ENCODE results near the gene SLC39A8.
"Not testable (repeated sequence)": the region's sequence is repeated elsewhere in the genome, so short reads cannot be mapped to it uniquely, and the experiment has no call there.

The SLC39A8 gene
- 53.5 to 75.8 reads per million in 2 donors for total RNA-seq

- DNase-seq, result peak; percentile 62 to 98 (median 82)
Measured at GRCh38 chr4:102344954-102345794, at the start of gene SLC39A8. Gene SLC39A8, minus strand, starts transcription at chr4:102345482. Its CDS starts 820 bp downstream, at chr4:102344662.

GRCh38 chr4:102392033-102392744 lies 46.9 kb upstream of the SLC39A8 start:
- no peak for DNase-seq

- DNase-seq, result peak in 1 of 5 experiments; percentile 15
Measured at GRCh38 chr4:102390438-102390837, 45.2 kb upstream of the SLC39A8 start.

DNA sequence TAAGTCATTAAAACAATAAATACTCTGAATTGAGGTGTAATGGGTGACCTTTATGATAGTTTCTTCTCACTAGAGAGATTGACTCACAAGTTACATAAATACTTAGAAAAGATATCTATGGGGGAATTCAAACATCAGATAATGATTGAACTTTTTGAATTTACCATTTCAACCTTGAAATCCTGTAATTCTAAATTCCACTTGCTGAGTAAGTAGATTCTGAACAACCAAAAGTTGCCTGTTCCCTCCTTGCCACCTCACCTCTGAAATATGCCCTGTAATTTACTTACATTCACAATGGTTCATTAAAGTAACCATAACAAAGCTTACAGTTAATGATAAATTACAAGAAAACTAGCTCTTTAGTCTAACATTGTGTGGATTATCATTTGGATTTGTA lies 43.3 kb upstream of the SLC39A8 start:
- no peak for DNase-seq

- no peak for DNase-seq
Measured at GRCh38 chr4:102387552-102388150, 42.4 kb upstream of the SLC39A8 start.

DNA sequence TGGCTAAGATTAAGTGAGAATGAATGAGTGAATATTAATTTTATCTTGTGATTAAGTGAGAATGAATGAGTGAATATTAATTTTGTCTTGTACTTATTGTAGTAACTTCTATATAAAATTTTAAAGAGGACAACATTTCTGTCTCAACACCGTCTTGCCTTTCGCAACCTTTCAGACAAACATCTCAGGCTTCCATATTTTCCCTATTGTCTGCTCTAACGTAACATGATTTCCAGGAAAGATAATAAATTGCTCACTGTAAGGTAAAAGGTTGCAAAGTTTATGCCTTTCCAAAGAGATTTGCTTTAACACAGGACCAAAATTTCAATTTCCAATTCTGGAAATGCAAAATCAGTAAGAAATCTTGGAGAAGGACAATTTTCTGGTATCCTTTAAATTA lies 41.7 kb upstream of the SLC39A8 start:
- DNase-seq, result no peak

GRCh38 chr4:102380253-102380652 lies 35.0 kb upstream of the SLC39A8 start:
- DNase-seq, result not testable (repeated sequence)

GRCh38 chr4:102362922-102363432 lies 17.7 kb upstream of the SLC39A8 start:
- no peak for DNase-seq

DNA sequence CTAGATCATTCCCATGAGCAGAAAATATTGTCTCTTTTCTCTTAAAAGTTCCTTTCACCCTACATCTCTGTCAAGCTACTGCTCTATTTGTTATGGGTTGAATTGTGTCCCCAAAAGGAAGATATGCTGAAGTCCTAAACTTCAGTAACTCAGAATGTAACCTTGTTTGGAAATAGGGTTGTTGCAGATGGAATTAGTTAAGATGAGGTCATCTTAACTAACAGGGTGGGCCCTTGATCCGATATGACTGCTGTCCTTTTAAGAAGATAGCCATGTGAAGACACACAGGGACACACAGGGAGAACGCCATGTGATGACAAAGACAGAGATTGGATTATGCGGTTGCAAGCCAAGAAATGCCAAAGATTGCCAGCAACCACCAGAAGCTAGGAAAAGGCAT lies 12.8 kb upstream of the SLC39A8 start:
- no peak for DNase-seq

DNA sequence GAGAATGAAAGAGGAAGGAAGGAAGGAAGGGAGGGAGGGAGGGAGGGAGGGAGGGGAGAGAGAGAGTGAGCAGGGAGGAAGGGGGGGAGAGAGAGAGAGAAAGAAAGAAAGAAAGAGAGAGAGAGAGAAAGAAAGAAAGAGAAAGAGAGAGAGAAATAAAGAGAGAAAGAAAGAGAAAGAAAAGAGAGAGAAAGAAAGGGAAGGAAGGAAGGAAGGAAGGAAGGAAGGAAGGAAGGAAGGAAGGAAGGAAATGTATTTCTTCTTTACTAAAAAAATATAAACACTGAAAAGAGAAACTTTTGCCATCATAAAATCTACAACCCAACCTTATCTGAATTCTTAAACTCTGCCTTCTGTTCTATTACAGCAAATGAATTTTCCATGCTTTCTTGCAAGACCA lies 12.4 kb upstream of the SLC39A8 start:
- not testable (repeated sequence) for DNase-seq

- DNase-seq, result no peak
Measured at GRCh38 chr4:102356562-102357202, 11.4 kb upstream of the SLC39A8 start.

- DNase-seq, result no peak
Measured at GRCh38 chr4:102355748-102356147, 10.5 kb upstream of the SLC39A8 start.

- no peak for DNase-seq
Measured at GRCh38 chr4:102354671-102355454, 9.6 kb upstream of the SLC39A8 start.

DNA sequence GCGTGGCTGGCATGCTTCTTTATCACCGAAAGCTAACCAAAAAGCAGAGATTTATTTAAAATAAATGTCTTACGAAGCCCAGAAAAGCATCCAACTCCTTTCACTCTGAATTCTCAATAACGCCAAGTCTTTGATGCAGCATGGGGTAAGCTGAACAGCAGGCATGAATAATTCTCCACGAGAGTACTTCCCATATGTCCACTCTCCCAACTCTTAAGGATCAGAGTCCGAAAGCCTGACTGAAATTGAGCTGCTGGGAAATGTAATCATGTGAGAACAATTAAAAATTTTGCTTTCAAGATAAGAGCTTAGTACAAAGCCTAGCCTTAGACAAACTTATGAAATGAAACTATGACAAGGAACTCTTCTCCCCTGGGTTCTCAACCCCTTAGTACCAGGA lies 7.5 kb upstream of the SLC39A8 start:
- no peak for DNase-seq

GRCh38 chr4:102350634-102351033 lies 5.4 kb upstream of the SLC39A8 start:
- DNase-seq, result no peak

- DNase-seq, result no peak
Measured at GRCh38 chr4:102348701-102349100, 3.4 kb upstream of the SLC39A8 start.

DNA sequence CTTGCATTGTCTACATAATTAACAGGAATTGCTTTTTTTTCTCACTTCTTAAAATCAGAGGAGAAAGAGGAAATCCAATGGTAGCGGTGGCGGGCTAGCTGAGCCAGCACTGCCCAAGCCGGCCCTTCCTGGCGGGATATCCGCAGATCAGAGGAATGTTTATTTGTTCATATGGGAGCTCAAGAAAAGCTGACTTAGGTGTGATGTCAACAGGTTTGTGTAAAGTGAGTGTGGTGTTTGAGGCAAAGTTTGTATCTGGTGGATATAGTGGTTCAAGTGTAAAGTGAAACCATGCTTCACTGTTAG lies 466 bp upstream of the SLC39A8 start:
- DNase-seq, result peak in 1 of 5 experiments; percentile 80

DNA sequence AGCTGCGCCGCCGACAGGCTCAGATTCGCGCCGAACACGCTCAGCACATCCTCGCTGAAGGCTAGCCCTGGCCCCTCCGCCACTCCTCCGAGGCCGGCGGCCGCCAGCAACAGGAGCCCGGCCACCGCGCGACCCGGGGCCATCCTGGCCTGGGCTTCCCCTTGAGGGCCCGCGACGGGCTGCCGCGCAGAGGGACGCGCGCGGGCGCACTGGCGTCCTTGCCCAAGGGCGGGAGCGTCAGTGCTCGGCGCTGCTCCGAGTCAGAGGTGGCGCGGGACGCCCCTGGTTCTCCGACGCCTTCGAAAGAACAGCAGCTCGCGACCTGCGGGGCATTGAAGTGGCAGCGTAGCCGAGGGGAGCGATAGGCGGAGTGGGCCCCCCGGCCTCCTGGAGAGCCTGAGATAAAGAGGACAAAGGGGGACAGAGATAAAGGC lies 745 bp downstream of the SLC39A8 start:
- peak in 4 of 5 experiments; percentile 37 to 88 (median 55) for DNase-seq

DNA sequence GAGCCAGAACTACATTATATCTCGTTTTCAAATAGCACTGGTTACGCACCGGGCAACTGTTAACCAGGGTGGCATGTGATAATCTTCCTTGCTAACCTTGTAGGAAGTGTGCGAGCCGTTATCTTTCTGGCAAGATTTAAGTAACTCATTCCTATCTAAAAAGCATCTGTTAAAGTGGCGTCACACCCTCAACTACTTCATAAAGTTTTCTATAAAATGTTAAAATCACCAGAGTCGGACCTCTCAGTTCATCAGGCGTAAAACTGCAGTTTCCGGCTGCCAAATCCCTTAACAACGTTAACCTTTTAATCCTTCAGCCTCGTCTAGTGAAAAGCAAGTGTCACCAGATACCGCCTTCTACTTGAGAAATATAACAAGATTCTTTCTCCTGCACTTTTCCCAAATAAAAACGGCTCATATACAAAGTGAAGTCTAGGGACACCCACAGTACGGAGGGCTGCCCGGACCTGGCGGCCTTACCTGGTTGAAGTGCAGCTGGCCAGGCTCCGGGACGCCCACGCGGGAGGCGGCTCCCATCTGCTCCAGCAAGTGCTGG lies 1.2 kb downstream of the SLC39A8 start:
- DNase-seq, result peak in 2 of 5 experiments; percentile 51 to 71

DNA sequence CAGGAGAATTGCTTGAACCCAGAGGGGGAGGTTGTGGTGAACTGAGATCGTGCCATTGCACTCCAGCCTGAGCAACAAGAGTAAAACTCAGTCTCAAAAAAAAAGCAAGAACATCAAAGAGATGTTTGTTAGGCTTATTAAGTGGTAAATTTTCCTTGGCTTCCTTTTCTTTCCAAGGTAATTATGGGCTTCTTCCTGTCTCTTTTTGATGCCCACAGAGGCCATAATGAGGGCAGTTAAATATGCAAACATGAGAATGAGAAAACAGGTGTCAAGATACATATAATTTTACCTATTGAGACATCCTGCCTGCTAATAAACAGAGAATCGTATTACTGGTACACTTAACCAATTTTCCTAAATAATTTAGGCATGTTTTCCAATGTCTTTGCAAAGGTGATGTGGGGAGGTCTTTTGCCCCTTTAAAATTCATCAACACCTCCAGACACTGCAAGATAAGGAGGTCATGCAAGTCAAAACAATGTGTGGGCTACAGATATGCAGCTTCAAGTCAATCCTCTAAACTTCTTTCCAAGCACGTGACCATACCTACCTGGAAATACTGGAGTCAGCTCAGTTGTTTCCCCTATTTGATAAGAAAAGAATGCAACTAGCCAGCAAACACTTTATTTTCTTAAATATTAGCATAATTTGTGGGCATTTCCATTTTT lies 2.7 kb downstream of the SLC39A8 start:
- no peak for DNase-seq

- DNase-seq, result no peak
Measured at GRCh38 chr4:102341201-102341600, 4.1 kb downstream of the SLC39A8 start.
